BE2C (cell line): Measurements from ENCODE around the gene CCDC40.

Experiments used
- DNase-seq: peaks from one replicate; pipeline ENCODE4 v3.0.0-alpha.2; 2020
- H3K27me3 ChIP-seq: fragments of 250-450 bp; sonication (Bioruptor Pico); 2 replicates; pipeline ENCODE4 v1.5.1; 2020; ENCODE audit warnings: mild to moderate bottlenecking
- H3K36me3 ChIP-seq: fragments of 250-450 bp; sonication (Bioruptor Pico); 2 replicates; pipeline ENCODE4 v1.5.1; 2020; ENCODE audit warnings: mild to moderate bottlenecking
- H3K4me1 ChIP-seq: fragments of 250-450 bp; sonication (Bioruptor Pico); 2 replicates; pipeline ENCODE4 v1.5.1; 2020
- H3K4me3 ChIP-seq: 2 replicates; pipeline ENCODE4 v1.5.1; 2011; ENCODE audit warnings: low read depth, low read length
- H3K9me3 ChIP-seq: fragments of 250-450 bp; sonication (Bioruptor Pico); 2 replicates; pipeline ENCODE4 v1.5.1; 2020
- TF ChIP-seq, protein P1 (sequence below): IDR thresholded peaks from 2 replicates; pipeline ENCODE4 v1.5.1; 2012; ENCODE audit warnings: mild to moderate bottlenecking, low read depth, low read length

Gene CCDC40

GRCh38 chr17:80005360-80006338 is 30.8 kb upstream of the CCDC40 start:
- H3K4me1 ChIP-seq, result no peaks in the 10 kb centered on the region
- peak; percentile 63 for DNase-seq
- no peak overlapping the region; the same call in 1 of the 2 replicates for H3K4me3 ChIP-seq
- TF ChIP-seq, protein P1, sequence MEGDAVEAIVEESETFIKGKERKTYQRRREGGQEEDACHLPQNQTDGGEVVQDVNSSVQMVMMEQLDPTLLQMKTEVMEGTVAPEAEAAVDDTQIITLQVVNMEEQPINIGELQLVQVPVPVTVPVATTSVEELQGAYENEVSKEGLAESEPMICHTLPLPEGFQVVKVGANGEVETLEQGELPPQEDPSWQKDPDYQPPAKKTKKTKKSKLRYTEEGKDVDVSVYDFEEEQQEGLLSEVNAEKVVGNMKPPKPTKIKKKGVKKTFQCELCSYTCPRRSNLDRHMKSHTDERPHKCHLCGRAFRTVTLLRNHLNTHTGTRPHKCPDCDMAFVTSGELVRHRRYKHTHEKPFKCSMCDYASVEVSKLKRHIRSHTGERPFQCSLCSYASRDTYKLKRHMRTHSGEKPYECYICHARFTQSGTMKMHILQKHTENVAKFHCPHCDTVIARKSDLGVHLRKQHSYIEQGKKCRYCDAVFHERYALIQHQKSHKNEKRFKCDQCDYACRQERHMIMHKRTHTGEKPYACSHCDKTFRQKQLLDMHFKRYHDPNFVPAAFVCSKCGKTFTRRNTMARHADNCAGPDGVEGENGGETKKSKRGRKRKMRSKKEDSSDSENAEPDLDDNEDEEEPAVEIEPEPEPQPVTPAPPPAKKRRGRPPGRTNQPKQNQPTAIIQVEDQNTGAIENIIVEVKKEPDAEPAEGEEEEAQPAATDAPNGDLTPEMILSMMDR, result peak; percentile 97
- H3K9me3 ChIP-seq, result no peaks in the 10 kb centered on the region
- no peaks in the 10 kb centered on the region for H3K27me3 ChIP-seq
- H3K36me3 ChIP-seq, result peaks cover 8% of the 10 kb centered on the region

GRCh38 chr17:80006339-80006720 is 30.1 kb upstream of the CCDC40 start:
- Histone ChIP-seq H3K9me3 (no peaks in the 10 kb centered on the region), H3K27me3 (no peaks in the 10 kb centered on the region), H3K4me3 (no peak overlapping the region; the same call in 1 of the 2 replicates), H3K36me3 (peaks cover 8% of the 10 kb centered on the region), H3K4me1 (no peaks in the 10 kb centered on the region)
- DNase-seq, result no peak
- TF ChIP-seq, protein P1, result no peak

DNA sequence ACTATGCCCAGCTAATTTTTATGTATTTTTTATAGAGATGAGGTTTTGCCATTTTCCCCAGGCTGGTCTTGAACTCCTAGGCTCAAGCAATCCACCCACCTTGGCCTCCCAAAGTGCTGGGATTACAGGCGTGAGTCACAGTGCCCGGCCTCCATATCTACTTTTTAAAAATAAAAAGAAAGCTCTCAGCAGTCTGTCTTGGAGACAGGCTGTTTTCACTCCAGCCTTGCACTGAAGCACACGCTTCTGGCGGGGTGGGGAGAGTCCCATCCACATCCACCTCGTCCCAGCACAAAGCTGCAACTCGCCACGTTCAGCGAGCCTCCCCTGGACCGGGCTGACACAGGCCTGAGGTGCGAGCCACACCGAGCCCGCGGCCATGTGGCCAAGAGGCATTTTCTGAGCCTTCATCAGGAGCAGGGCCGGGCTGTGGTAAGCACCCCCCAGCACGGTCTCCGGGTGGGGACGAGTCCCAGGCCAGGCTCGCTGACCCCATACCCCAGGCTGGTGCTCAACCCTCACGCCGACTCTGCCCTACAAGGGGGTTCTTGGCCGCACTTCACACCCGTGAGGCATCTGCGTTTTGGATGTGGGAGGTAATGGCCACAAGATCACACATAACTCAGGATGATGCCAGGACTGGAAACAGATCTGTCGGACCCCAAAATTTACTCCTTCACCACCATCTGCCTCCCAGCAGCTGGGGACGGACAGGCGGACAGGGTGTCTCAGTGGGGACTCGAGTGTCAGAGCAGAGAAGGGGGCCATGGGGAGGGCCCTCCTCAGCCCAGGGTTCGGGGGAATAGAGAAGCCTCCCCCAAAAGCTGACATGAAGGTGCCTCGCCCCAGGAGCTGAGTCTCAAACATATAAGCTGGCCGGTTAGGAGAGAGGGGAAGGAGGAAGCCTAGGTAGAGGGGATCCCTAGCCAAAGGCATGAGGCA is 29.4 kb upstream of the CCDC40 start:
- no peak for DNase-seq
- TF ChIP-seq, protein P1, result no peak
- H3K4me1 ChIP-seq, result no peaks in the 10 kb centered on the region
- H3K4me3 ChIP-seq, result no peak overlapping the region
- no peaks in the 10 kb centered on the region for H3K9me3 ChIP-seq
- H3K36me3 ChIP-seq, result peaks cover 8% of the 10 kb centered on the region
- H3K27me3 ChIP-seq, result no peaks in the 10 kb centered on the region

DNA sequence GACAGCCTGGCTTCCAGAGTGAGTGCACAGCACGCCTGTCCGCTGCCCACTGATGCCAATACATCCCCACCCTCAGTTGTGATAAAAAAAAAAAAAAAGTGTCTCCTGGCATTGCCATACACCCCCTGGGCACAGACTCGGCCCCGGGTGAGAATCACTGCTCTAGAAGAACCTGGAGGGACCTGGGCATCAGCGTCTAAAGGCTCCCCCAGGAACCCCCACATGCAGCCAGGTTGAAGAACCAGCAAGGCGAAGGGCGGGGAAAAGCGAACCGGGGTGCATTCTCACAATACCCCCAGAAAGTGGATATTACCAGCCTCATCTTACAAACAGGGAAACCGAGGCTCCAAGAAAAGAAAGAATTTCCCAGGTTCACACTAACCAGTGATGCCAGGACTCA is 28.5 kb upstream of the CCDC40 start:
- Histone ChIP-seq H3K36me3 (peaks cover 8% of the 10 kb centered on the region), H3K27me3 (no peaks in the 10 kb centered on the region), H3K4me3 (no peak overlapping the region), H3K9me3 (no peaks in the 10 kb centered on the region), H3K4me1 (no peaks in the 10 kb centered on the region)
- TF ChIP-seq, protein P1, result no peak
- DNase-seq, result no peak

DNA sequence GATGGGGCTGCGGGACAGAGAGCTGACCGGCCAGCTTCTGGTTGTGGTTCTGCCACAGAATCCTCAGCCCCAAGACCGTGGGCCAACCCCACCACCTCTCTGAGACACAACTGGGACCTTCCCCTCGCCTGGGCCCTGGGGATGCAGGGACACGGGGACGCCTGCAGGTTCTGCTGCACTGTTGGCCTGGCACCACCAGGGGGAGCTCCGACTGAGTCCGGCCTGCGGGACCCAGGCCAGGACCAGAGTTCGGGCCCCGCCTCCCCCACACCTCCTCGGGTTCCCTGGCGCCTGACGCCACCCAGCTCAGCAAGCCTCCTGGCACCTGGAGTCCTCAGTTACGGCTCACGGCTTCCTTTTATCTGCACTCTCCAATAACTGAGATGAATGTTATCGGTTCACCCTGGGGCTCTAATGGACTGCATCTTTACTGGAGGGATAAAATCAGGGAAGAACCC is 28.0 kb upstream of the CCDC40 start:
- peak; percentile 87 for DNase-seq
- Histone ChIP-seq H3K9me3 (no peaks in the 10 kb centered on the region), H3K36me3 (peaks cover 8% of the 10 kb centered on the region), H3K4me3 (no peak overlapping the region), H3K27me3 (no peaks in the 10 kb centered on the region), H3K4me1 (no peaks in the 10 kb centered on the region)
- TF ChIP-seq, protein P1, result peak; percentile 87
